ENCODE results near the gene CXCR6. TPM values are rescaled to one million over a fixed set of nuclear protein-coding genes. Genes with fewer than 3 reads are reported as not detected.

CXCR6 gene
- total and polyA plus RNA-seq, 2 experiments from 2014 or later = not detected

DNA sequence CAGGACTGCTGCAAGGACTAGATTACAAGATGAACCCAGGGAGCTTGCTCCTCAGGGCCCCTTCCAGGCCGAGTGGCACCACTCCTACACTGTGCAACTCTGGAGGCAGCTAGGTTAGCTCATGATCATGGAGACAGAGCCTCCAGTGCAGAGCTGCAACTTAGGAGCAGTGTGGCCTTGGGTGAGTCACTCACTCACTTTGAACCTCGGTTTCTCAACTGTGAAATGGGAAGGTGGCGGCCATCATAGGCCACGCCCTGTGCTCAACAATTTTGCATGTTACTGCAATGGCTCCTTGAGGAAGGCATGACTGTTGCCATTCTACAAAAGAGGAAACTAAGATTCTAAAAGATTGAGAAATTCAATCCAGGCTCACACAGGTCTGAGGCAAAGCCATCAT is 11.2 kb upstream of the CXCR6 start:
- peaks cover 8% of the 10 kb centered on the region; the same call in 1 of the 2 replicates for H3K4me1 ChIP-seq (ENCODE audit: insufficient read depth)
- no peak overlapping the region for H3K27ac ChIP-seq
- DNase-seq = no peak
- H3K79me2 ChIP-seq (ENCODE audit: insufficient read depth) = no peaks in the 10 kb centered on the region
- in situ Hi-C loops (cut with MboI) = loop anchor here (25.0 kb wide), 1 partner anchor 430 kb away; the partner anchor contains the start of genes CCR2 and CCR5
- no peaks in the 10 kb centered on the region for H3K9me3 ChIP-seq (ENCODE audit: low read depth)
- no peak overlapping the region for H3K4me2 ChIP-seq (ENCODE audit: unreplicated experiment)
- H3K36me3 ChIP-seq (ENCODE audit: low read depth) = no peaks in the 10 kb centered on the region
- no peak overlapping the region for H2AFZ ChIP-seq
- no peak overlapping the region for H3K9ac ChIP-seq
- no peak overlapping the region for H3K4me3 ChIP-seq
- no peaks in the 10 kb centered on the region for H4K20me1 ChIP-seq (ENCODE audit: insufficient read depth)
- 97 to 98% methylated on average over 4 of the region's 4 CpGs for WGBS, 2 experiments (ENCODE audit: low coverage in 1 of 2, low lambda C conversion rate in 2 of 2, missing lambda C conversion rate in 2 of 2)
- TF ChIP-seq EZH2phosphoT487 (IDR thresholded peaks at IDR 0.05; ENCODE audit: insufficient read depth, low read depth) (no peak), EZH2 (IDR thresholded peaks at IDR 0.05; ENCODE audit: insufficient read depth, poor library complexity, severe bottlenecking) (no peak)
- no peaks in the 10 kb centered on the region; the same call in 1 of the 2 replicates for H3F3A ChIP-seq (ENCODE audit: insufficient read depth)
- H3K9me2 ChIP-seq (ENCODE audit: insufficient read depth) = no peaks in the 10 kb centered on the region
- H3K27me3 ChIP-seq (replicated peaks; ENCODE audit: insufficient read depth) = no peaks in the 10 kb centered on the region

DNA sequence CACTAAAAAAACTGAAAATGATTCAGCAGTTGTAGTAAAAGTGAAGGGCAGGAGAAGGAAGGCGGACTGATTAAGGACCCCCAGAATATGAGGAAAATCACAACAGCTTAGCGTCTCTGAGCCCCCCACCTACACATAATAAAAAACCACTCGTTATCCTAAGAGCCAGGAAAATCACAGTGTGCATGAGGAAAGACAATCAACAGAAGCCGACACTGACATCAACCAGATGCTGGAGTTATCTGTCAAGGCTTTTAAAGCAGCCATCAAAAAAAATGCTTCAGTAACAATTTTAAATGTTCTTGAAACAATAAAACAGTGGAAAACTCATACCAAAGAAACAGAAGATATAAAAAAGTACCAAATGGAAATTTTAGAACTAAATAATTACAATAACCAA is 9.7 kb upstream of the CXCR6 start:
- Histone ChIP-seq H3K9me2 (ENCODE audit: insufficient read depth) (no peaks in the 10 kb centered on the region), H3F3A (ENCODE audit: insufficient read depth) (no peaks in the 10 kb centered on the region), H3K4me3 (no peak overlapping the region), H3K79me2 (ENCODE audit: insufficient read depth) (no peaks in the 10 kb centered on the region), H3K4me1 (ENCODE audit: insufficient read depth) (no peaks in the 10 kb centered on the region), H3K9me3 (ENCODE audit: low read depth) (no peaks in the 10 kb centered on the region), H2AFZ (no peak overlapping the region), H3K36me3 (ENCODE audit: low read depth) (no peaks in the 10 kb centered on the region), H3K4me2 (ENCODE audit: unreplicated experiment) (no peak overlapping the region), H3K27me3 (replicated peaks; ENCODE audit: insufficient read depth) (no peaks in the 10 kb centered on the region), H3K27ac (no peak overlapping the region), H3K9ac (no peak overlapping the region), H4K20me1 (ENCODE audit: insufficient read depth) (no peaks in the 10 kb centered on the region)
- 74 to 77% methylated on average over 4 of the region's 4 CpGs for WGBS, 2 experiments (ENCODE audit: low coverage in 1 of 2, low lambda C conversion rate in 2 of 2, missing lambda C conversion rate in 2 of 2)
- DNase-seq = no peak
- no peak for TF ChIP-seq EZH2phosphoT487 (IDR thresholded peaks at IDR 0.05; ENCODE audit: insufficient read depth, low read depth)
- TF ChIP-seq EZH2 (IDR thresholded peaks at IDR 0.05; ENCODE audit: insufficient read depth, poor library complexity, severe bottlenecking) = no peak
- in situ Hi-C loops (cut with MboI) = loop anchor here (25.0 kb wide), 1 partner anchor 429 kb away; the partner anchor contains the start of genes CCR2 and CCR5

DNA sequence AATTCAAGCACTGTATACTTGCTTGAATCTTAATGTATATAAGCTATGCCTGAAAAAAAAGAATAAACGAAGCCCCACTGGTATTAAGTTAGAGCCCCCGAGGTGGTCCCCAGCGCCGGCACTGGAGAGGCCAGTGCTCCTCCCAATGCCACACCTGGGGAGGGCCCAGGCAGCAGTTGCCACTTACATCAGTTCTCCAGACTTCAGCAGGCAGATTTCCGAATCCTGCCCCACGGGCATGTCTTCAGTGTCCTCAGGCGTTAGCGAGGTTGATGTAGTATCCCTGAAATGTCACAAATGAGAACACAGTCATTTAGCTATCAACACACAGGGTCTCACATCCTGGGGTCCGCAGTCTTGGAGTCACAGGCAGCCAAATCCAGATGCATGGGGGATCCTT is 7.0 kb upstream of the CXCR6 start:
- Histone ChIP-seq H3K9me3 (ENCODE audit: low read depth) (no peaks in the 10 kb centered on the region), H3K27me3 (replicated peaks; ENCODE audit: insufficient read depth) (no peaks in the 10 kb centered on the region), H4K20me1 (ENCODE audit: insufficient read depth) (no peaks in the 10 kb centered on the region), H3K4me1 (ENCODE audit: insufficient read depth) (peaks cover 5% of the 10 kb centered on the region), H2AFZ (no peak overlapping the region), H3K9ac (no peak overlapping the region), H3K36me3 (ENCODE audit: low read depth) (no peaks in the 10 kb centered on the region), H3K27ac (no peak overlapping the region), H3K4me2 (ENCODE audit: unreplicated experiment) (no peak overlapping the region), H3K9me2 (ENCODE audit: insufficient read depth) (no peaks in the 10 kb centered on the region), H3F3A (ENCODE audit: insufficient read depth) (no peaks in the 10 kb centered on the region), H3K79me2 (ENCODE audit: insufficient read depth) (no peaks in the 10 kb centered on the region), H3K4me3 (no peak overlapping the region)
- DNase-seq = no peak
- in situ Hi-C loops (cut with MboI) = loop anchor here (25.0 kb wide), 1 partner anchor 426 kb away; the partner anchor contains the start of genes CCR2 and CCR5
- WGBS, 2 experiments (ENCODE audit: low coverage in 1 of 2, low lambda C conversion rate in 2 of 2, missing lambda C conversion rate in 2 of 2) = 91 to 93% methylated on average over 9 of the region's 9 CpGs
- TF ChIP-seq EZH2 (IDR thresholded peaks at IDR 0.05; ENCODE audit: insufficient read depth, poor library complexity, severe bottlenecking) (no peak), EZH2phosphoT487 (IDR thresholded peaks at IDR 0.05; ENCODE audit: insufficient read depth, low read depth) (no peak)

DNA sequence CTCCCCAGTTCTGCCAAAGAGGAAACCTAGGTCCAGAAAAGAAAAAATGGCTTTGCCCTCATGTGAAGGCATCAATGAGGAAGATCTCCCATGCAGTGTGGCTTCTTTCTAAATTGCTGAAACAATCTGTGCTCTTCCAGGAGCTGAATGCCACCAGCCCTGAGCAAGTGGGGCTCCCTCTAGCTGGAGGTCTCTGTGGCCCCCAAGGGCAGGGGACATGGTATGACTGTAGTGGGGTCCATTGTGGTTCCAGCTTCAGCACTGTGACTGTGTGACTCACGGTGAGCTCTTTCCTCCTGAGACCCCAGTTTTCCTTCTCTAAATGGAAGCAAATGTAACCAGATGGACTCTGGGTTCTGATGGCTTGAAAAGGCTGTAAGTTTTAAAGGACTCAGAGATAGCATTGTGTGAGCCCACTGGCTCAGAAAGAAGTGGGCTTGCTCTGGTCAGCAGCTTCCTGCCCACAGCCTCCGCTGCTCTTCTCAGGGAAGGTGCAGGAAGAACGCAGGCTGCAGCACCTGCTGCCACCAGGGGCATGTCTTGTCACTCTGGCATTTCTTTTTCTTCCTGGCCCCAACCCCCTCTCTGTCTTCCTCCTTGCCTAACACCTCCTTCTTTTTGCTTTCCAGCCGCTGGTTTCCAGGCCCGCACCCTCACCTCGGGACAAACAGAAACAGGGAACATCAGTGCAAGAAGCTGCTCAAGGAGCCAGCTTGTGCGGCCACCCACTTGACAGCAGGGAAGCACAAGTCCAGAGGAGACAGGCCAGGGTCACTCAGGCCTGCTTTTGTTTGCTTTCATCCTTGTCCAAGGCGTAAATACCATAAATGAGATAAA is 5.8 kb upstream of the CXCR6 start:
- WGBS, 2 experiments (ENCODE audit: low coverage in 1 of 2, low lambda C conversion rate in 2 of 2, missing lambda C conversion rate in 2 of 2) = 78 to 81% methylated on average over 8 of the region's 8 CpGs
- DNase-seq = no peak
- H3F3A ChIP-seq (ENCODE audit: insufficient read depth) = no peaks in the 10 kb centered on the region
- no peaks in the 10 kb centered on the region for H3K9me3 ChIP-seq (ENCODE audit: low read depth)
- H3K79me2 ChIP-seq (ENCODE audit: insufficient read depth) = no peaks in the 10 kb centered on the region
- TF ChIP-seq EZH2phosphoT487 (IDR thresholded peaks at IDR 0.05; ENCODE audit: insufficient read depth, low read depth) (no peak), EZH2 (IDR thresholded peaks at IDR 0.05; ENCODE audit: insufficient read depth, poor library complexity, severe bottlenecking) (no peak)
- no peaks in the 10 kb centered on the region for H3K27me3 ChIP-seq (replicated peaks; ENCODE audit: insufficient read depth)
- H3K4me1 ChIP-seq (ENCODE audit: insufficient read depth) = peaks cover 5% of the 10 kb centered on the region
- no peaks in the 10 kb centered on the region for H3K9me2 ChIP-seq (ENCODE audit: insufficient read depth)
- in situ Hi-C loops (cut with MboI) = loop anchor here (25.0 kb wide), 1 partner anchor 425 kb away; the partner anchor contains the start of genes CCR2 and CCR5
- H3K27ac ChIP-seq = no peak overlapping the region
- H3K36me3 ChIP-seq (ENCODE audit: low read depth) = no peaks in the 10 kb centered on the region
- no peak overlapping the region for H3K4me3 ChIP-seq
- no peaks in the 10 kb centered on the region for H4K20me1 ChIP-seq (ENCODE audit: insufficient read depth)
- H3K9ac ChIP-seq = no peak overlapping the region
- no peak overlapping the region for H3K4me2 ChIP-seq (ENCODE audit: unreplicated experiment)
- H2AFZ ChIP-seq = no peak overlapping the region

All from GM23248 (cell line).